ENCODE measurements around the gene ATF7IP2.

The ATF7IP2 gene

DNA sequence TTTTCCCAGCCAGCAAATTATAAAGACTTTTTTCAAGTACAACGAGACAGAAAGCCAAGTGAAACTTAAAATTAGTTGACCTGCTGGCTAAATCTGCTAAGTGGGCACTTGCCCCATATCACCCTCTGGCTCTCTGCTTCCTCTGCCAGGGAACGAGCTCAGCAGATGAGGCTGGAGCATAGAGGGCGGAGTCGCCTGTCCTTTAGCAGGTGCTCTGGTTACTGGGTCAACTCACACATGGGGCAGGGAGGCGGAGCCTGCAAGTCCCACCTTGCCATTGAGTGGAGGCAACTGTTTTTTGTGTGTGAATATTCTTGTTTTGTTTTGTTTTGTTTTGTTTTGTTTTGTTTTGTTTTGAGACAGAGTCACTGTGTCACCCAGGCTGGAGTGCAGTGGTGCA, 132.0 kb downstream of the ATF7IP2 start:
- DNase-seq = no peak

DNA sequence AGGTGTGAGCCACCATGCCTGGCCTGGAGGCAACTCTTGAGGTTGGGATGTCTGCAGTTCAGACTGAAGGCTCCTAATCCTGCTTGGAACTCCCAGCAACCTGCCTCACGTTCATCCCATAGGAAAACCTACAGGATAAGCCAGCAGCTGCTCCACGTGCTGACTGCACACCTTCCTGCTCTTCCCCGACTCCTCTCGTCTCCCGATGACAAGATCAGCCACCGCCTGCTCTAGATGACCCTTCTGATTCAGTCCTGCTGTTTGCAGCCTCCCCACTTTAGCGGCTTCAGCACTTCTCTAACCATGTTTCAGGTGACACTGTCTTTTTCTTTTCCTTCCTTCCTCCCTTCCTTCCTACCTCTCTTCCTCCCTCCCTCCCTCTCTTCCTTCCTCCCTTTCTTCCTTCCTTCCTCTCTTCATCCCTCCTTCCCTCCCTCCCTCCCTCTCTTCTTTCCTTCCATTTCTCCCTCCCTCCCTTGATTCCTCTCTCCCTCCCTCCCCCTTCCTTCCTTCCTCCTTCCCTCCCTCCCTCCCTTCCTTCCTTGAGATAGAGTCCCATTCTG, 132.7 kb downstream of the ATF7IP2 start:
- DNase-seq = no peak

DNA sequence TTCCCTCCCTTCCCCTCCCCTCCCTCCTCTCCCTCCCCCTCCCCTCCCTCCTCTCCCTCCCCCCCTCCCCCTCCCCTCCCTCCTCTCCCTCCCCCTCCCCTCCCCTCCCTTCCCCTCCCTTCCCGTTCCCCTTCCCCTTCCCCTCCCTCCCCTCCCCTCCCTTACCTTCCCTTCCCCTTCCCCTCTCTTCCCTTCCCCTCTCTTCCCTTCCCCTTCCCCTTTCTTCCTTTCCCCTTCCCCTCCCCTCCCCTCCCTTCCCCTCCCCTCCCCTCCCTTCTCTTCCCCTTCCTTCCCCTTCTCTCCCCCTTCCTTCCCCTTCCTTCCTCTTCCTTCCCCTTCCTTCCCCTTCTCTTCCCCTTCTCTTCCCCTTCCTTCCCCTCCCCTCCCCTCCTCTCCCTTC, 133.4 kb downstream of the ATF7IP2 start:
- no peak for DNase-seq

DNA sequence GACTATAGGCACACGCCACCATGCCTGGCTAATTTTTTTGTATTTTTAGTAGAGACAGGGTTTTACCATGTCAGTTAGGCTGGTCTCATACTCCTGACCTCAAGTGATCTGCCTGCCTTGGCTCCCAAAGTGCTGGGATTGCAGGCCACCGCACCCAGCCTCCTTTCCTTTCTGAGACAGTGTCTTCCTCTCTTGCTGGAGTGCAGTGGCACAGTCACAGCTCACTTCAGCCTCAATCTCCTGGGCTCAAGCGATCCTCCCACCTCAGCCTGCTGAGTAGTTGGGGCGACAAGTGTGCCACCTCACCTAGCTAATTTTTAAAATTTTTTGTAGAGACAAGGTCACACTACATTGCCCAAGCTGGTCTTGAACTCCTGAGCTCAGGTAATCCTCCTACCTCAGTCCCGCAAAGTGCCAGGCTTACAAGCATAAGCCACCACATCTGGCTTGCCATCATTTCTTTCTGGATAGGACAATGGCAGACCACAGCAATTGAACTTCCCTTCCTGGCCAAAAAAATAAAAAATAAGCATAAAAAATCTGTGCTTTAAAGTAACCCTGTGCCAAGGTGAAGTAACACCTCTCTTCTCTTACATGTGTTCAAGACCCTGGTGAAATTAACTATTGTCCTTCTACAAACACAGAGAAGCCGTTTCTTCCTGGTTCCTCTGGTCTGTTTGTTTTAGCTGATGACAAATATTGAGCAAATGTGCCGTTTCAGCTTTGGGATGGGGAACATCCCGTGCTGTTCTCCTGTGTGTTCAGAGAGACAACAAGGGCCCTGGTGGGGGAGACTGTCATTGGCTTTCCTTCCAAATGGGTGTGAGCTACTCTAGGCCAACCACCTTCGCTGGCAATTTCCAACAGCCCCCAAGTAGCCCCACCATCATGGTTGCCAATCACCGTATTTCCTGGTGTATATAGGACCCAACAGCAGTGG, 134.3 kb downstream of the ATF7IP2 start:
- no peak for DNase-seq

DNA sequence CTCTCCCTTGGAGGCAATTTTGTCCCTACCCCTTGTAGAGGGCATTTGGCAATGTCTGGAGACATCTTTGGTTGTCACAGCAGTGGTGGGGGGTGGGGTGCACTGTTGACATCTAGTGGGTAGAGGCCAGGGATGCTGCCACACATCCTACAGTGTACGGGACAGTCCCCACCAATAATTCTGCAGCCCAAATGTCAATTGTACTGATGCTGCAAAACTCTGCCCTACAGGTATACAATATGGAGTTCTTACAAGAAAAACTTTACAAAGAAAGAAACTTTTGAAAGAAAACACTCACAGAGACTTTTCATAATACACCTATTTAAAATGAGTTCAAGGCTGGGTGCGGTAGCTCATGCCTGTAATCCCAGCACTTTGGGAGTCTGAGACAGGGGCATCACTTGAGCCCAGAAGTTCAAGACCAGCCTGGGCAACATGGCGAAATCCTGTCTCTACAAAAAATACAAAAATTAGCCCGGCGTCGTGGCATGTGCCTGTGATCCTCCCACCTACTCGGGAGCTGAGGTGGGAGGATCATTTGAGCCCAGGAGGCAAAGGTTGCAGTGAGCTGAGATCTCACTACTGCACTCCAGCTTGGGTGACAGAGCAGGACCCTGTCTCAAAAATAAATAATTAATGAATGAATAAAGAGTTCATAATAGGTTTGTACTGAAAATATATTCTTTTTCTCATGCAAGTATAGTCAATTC, 135.2 kb downstream of the ATF7IP2 start:
- DNase-seq = no peak

DNA sequence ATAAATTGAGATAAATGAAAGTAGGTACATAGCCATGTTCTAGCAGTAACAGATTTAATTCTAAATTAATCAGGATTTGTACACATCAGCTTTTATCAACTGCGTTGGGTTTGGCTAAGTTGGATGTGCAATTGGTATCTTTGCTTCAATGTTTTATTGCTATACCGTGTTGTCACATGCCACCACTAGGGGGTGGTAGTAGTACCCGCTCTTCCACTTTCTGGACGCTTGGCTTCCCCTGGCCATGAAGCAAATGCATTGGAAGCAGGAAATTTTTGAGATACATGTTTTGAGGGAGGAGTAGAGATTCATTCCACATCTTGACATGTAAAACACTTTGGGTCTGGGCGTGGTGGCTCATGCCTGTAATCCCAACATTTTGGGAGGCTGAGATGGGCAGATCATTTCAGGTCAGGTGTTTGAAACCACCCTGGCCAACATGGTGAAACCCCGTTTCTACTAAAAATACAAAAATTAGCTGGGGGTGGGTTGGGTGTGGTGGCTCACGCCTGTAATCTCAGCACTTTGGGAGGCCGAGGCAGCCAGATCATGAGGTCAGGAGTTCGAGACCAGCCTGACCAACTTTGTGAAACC, 135.9 kb downstream of the ATF7IP2 start:
- peak; percentile 30 to 34 for DNase-seq

DNA sequence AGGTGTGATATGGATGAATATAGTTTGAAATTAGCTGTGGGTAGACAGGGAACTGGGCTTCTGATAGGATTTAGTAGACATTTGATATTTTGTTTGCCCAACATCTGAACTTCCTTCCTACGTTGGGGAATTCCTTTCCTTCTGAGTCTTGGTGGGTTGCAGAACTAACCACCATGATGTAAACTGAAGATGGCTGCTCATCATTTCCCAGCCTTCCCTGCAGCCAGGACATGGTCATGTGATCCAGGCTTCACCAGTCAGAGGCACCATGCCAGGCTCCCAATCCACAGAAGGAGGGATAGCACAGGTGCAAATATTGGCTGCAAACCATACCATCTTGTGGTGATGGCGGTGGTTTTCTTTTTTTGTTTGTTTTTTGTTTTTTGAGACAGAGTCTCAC, 137.1 kb downstream of the ATF7IP2 start:
- no peak for DNase-seq

DNA sequence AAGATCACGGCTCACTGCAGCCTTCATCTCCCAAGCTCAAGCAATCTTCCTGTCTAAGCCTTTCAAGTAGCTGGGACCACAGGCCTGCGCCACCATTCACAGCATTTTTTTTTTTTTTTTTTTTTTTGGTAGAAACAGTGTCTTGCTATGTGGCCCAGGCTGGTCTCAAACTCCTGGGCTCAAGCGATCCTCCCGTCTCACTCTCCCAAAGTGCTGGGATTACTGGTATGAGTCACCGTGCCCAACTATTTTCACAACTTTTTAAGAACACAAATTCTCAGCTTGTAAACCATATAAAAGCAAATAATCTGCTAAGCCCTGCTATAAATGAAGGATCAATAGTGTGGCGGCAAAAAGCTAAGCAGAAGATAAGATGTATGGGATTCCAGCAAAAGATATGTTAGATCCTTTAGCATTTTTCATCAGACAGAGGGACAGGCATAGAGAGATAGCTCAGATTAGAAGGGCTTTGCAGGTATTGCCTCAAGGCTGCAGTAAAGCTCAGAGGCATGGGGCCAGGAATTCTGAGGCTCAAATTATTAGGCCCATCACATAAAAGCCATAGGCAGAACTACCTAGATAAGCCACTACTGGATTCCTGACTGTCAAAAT, 139.5 kb downstream of the ATF7IP2 start:
- no peak for DNase-seq

DNA sequence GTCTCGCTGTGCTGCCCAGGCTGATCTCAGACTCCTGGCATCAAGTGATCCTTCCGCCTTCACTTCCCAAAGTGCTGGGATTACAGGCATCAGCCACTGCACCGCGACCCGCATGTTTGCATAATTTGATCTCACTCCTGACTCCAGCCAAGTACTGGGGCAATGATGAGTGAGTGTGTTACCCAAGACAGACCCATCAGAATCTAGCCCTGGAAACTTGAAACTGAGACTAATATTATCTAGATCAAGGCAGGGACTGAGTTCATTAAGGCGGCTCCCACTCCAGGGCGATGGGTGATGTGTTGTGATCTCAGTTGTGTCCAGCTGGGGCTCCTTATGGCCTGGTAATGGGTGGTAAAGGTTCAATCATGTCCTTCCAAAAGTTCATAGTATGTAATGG, 141.1 kb downstream of the ATF7IP2 start:
- DNase-seq = no peak

DNA sequence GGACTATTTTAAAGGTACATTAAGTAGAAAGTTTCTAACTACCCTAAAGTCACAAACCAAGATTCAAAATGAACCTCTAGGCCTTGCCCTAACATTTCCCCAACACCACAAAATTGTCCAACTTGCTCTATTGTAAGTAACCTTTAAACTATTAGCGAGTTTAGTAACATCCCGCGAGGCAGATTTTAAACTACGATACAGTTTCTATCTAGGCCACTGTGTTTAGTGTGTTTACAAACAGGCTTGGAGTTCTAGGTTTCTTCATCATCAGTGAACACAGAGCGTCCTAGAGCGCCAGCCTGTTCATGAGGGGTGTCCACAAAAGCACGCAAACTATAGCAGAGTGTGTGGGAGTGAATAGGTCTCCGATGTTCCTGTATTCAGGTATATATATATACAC, 142.8 kb downstream of the ATF7IP2 start:
- DNase-seq = no peak

DNA sequence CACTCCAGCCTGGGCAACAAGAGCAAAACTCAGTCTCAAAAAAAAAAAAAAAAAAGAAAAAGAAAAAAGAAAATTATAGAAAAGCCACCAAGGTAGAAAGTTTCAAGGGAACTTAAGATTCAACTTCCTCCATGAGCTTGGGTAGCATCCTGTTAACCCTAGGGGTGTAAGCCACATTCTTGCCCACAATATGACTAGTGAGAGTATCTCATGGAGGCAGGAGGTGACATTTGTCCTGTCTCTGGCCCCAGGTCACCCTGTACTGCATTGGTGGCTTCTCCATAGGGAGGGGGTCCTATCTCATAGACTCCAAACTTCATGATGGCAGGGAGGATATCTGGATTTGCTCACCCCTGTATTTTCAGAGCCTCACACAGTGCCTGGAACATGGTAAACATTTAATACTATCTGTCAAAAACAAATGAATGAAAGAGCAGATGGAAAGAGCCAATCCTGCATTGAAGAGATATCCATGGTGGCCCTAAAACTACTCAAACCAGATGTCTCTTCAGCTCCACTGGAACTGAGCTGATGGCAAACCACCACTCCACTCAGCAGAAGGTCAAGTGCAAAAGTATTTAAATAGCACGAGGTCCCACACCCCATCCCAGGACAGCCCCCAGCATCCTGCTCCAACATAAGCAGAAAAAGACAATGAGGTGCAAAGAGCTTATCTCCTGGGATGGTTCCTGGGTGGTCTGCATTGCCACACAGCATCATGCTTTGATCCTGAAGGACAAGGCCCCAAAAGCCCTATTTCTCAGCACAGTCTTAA, 144.2 kb downstream of the ATF7IP2 start:
- no peak for DNase-seq

DNA sequence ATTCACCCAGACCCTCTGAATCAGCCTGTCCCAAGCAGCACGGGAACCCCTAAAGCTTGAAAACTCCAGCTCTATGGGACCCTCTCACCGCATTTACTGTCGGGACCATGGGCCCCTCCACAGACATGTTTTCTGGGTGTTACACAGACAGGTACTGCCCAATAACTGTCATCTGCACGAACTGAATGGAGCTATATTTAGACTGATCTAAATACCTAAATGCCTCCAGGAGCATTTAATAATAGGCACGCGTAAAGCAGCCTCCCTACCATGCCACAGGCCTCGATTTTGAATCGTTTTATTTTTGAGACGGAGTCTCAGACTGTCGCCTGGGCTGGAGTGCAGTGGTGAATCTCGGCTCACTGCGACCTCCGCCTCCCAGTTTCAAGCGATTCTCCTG, 144.8 kb downstream of the ATF7IP2 start:
- no peak for DNase-seq

DNA sequence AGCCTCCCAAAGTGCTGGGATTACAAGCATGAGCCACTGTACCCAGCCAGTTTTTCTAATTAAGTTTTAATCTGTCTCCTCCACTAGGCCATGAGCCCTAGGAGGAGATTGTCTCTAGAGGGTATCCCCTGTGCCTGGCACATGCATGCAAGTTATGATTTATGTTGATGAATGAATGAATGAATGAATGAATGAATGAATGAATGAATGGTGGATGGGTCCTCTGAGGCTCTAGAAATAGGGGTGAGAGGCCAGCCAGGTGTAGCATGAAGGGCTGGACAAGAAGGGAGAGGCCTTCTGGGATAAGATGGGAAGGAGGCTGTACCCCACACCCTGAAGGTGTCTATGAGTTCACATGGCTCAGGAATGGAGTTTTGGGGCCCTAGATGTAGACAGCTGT, 145.7 kb downstream of the ATF7IP2 start:
- DNase-seq = no peak
